Smooth muscle cell (in vitro differentiated cells): ENCODE data around the gene BABAM1. TPM values are rescaled to one million over a fixed set of nuclear protein-coding genes. Genes with fewer than 3 reads are reported as not detected.
A peak's percentile ranks its signal among the peaks of the same experiment; 100 is the strongest.

ENCODE experiments used
- DNase-seq: peaks from one replicate; lab custom pipeline; 2025; ENCODE audit not compliant: unreplicated experiment; lab: John Stamatoyannopoulos, UW
- H2AFZ ChIP-seq: fragments of 200-600 bp; sonication (generic); 2 replicates; pipeline ENCODE4 v1.6.0; 2016; ENCODE audit warnings: antibody characterized with exemption, low read depth, mild to moderate bottlenecking
- H3F3A ChIP-seq: fragments of 200-600 bp; sonication (generic); 2 replicates; pipeline ENCODE4 v1.6.0; 2017; ENCODE audit warnings: antibody characterized with exemption, low read depth
- H3K27ac ChIP-seq: fragments of 200-600 bp; sonication (generic); 2 replicates; pipeline ENCODE4 v1.5.1; 2016; ENCODE audit warnings: low read depth, mild to moderate bottlenecking
- H3K27me3 ChIP-seq: fragments of 200-600 bp; sonication (generic); 2 replicates; pipeline ENCODE4 v1.6.1; 2016; ENCODE audit warnings: low read depth, mild to moderate bottlenecking
- H3K36me3 ChIP-seq: fragments of 200-600 bp; sonication (generic); 2 replicates; pipeline ENCODE4 v1.5.1; 2016; ENCODE audit warnings: low read depth
- H3K4me1 ChIP-seq: fragments of 200-600 bp; sonication (generic); 2 replicates; pipeline ENCODE4 v1.5.1; 2016; ENCODE audit warnings: low read depth
- H3K4me2 ChIP-seq: fragments of 200-600 bp; sonication (generic); 2 replicates; pipeline ENCODE4 v1.6.0; 2016; ENCODE audit warnings: mild to moderate bottlenecking
- H3K4me3 ChIP-seq: fragments of 200-600 bp; sonication (generic); 2 replicates; pipeline ENCODE4 v1.5.1; 2016; ENCODE audit warnings: mild to moderate bottlenecking
- H3K79me2 ChIP-seq: fragments of 200-600 bp; sonication (generic); 2 replicates; pipeline ENCODE4 v1.6.0; 2016; ENCODE audit warnings: low read depth, mild to moderate bottlenecking
- H3K9ac ChIP-seq: fragments of 200-600 bp; sonication (generic); 2 replicates; pipeline ENCODE4 v1.6.0; 2016; ENCODE audit warnings: low read depth
- H3K9me3 ChIP-seq: fragments of 200-600 bp; sonication (generic); replicated peaks from 2 replicates; pipeline ENCODE4 v1.5.1; 2016; ENCODE audit warnings: low read depth
- H4K20me1 ChIP-seq: fragments of 200-600 bp; sonication (generic); 2 replicates; pipeline ENCODE4 v1.6.0; 2016; ENCODE audit warnings: low read depth
- WGBS: methylation state at CpG from one replicate; pipeline ENCODE4 v1.1.7; 2016; ENCODE audit warnings: low lambda C conversion rate; 5-methylcytosine and 5-hydroxymethylcytosine counted together
- polyA plus RNA-seq: library from polyadenylated mRNA; unstranded; fragments of >200 nt; fragmentation: Nextera tagmentation; extraction: Ambion mirVana; gene quantifications from 2 replicates; pipeline ENCODE4 v1.2.1, GENCODE V29; 2016
- total RNA-seq: library from RNA; depleted of rRNA; stranded (reverse); fragments of >200 nt; gene quantifications from 2 replicates; pipeline ENCODE4 v1.2.3, GENCODE V29; 2014
- TF ChIP-seq, protein P1 (sequence below): fragments of 200-600 bp; sonication (generic); IDR thresholded peaks from 2 replicates; pipeline ENCODE4 v1.5.1; 2017; ENCODE audit warnings: borderline replicate concordance, mild to moderate bottlenecking, antibody characterized with exemption; ENCODE audit not compliant: insufficient read depth, poor library complexity, severe bottlenecking

The BABAM1 gene
- total and polyA plus RNA-seq, 2 experiments from 2014 or later = 69.8 to 108 TPM

GRCh38 chr19:17303940-17304267, 36.7 kb downstream of the BABAM1 start:
- no peaks in the 10 kb centered on the region for H3K27me3 ChIP-seq
- TF ChIP-seq, protein P1, sequence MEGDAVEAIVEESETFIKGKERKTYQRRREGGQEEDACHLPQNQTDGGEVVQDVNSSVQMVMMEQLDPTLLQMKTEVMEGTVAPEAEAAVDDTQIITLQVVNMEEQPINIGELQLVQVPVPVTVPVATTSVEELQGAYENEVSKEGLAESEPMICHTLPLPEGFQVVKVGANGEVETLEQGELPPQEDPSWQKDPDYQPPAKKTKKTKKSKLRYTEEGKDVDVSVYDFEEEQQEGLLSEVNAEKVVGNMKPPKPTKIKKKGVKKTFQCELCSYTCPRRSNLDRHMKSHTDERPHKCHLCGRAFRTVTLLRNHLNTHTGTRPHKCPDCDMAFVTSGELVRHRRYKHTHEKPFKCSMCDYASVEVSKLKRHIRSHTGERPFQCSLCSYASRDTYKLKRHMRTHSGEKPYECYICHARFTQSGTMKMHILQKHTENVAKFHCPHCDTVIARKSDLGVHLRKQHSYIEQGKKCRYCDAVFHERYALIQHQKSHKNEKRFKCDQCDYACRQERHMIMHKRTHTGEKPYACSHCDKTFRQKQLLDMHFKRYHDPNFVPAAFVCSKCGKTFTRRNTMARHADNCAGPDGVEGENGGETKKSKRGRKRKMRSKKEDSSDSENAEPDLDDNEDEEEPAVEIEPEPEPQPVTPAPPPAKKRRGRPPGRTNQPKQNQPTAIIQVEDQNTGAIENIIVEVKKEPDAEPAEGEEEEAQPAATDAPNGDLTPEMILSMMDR = no peak
- WGBS = 79% methylated on average over 12 of the region's 12 CpGs
- peaks cover 8% of the 10 kb centered on the region for H3K4me1 ChIP-seq
- H3F3A ChIP-seq = peaks cover 5% of the 10 kb centered on the region
- no peak overlapping the region for H3K9ac ChIP-seq
- H2AFZ ChIP-seq = no peak overlapping the region
- no peaks in the 10 kb centered on the region for H3K9me3 ChIP-seq
- H3K4me3 ChIP-seq = no peak overlapping the region
- peak overlapping the region; percentile 94 for H3K4me2 ChIP-seq
- DNase-seq = no peak
- H3K36me3 ChIP-seq = no peaks in the 10 kb centered on the region
- H4K20me1 ChIP-seq = no peaks in the 10 kb centered on the region
- no peaks in the 10 kb centered on the region for H3K79me2 ChIP-seq
- H3K27ac ChIP-seq = no peak overlapping the region

- Histone ChIP-seq H3K27me3 (no peaks in the 10 kb centered on the region), H3K79me2 (peaks cover 2% of the 10 kb centered on the region), H3K4me2 (peak overlapping the region; percentile 85), H3K27ac (peak overlapping the region; percentile 18), H3K4me1 (peaks cover 8% of the 10 kb centered on the region), H3F3A (peaks cover 5% of the 10 kb centered on the region), H4K20me1 (no peaks in the 10 kb centered on the region), H2AFZ (no peak overlapping the region), H3K9me3 (no peaks in the 10 kb centered on the region), H3K9ac (no peak overlapping the region), H3K4me3 (peak overlapping the region; percentile 68), H3K36me3 (no peaks in the 10 kb centered on the region)
- DNase-seq = no peak
- TF ChIP-seq, protein P1 = no peak
- 80% methylated on average over 12 of the region's 12 CpGs for WGBS
Observed at GRCh38 chr19:17304386-17305215, 37.4 kb downstream of the BABAM1 start.

- Histone ChIP-seq H3K4me1 (peaks cover 12% of the 10 kb centered on the region), H3K4me2 (peak overlapping the region; percentile 85), H3K9ac (no peak overlapping the region), H4K20me1 (peaks cover 2% of the 10 kb centered on the region), H3K79me2 (peaks cover 8% of the 10 kb centered on the region), H3K9me3 (no peaks in the 10 kb centered on the region), H3K27ac (no peak overlapping the region), H3K4me3 (peak overlapping the region; percentile 68), H3K27me3 (no peaks in the 10 kb centered on the region), H3F3A (peaks cover 5% of the 10 kb centered on the region), H2AFZ (no peak overlapping the region), H3K36me3 (no peaks in the 10 kb centered on the region)
- 12% methylated on average over 7 of the region's 7 CpGs for WGBS
- DNase-seq = no peak
- TF ChIP-seq, protein P1 = no peak
Observed at GRCh38 chr19:17305216-17305516, 37.9 kb downstream of the BABAM1 start.
